Superior temporal gyrus (tissue), 1 donor: ENCODE measurements around the gene PTPRT.

Experiments used
- DNase-seq: peaks from one replicate; pipeline ENCODE4 v3.0.0-alpha.2; 2016; ENCODE audit errors: extremely low spot score

PTPRT gene

GRCh38 chr20:43023836-43024235 lies 165.9 kb downstream of the PTPRT start:
- no peak for DNase-seq

GRCh38 chr20:43022568-43022967 lies 167.1 kb downstream of the PTPRT start:
- DNase-seq: peak; percentile 39

DNA sequence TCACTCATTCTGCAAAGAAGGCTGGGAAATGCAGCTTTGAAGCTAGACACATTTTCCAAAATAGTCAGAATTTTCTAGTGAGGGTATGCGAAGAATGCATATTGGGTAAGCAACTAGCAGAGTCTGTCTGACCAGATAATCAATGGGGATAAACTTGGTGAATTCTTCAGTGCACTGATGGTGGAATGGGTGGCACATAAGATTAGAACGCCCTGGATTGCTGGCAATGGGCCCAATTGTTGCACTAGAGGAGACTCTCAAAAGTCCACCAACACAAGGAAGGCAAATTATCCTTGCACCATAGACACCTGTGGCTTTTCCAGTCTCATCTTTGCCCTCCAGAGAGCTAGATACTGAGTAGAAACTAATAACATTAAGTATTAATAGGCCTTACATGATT lies 167.6 kb downstream of the PTPRT start:
- DNase-seq: no peak

DNA sequence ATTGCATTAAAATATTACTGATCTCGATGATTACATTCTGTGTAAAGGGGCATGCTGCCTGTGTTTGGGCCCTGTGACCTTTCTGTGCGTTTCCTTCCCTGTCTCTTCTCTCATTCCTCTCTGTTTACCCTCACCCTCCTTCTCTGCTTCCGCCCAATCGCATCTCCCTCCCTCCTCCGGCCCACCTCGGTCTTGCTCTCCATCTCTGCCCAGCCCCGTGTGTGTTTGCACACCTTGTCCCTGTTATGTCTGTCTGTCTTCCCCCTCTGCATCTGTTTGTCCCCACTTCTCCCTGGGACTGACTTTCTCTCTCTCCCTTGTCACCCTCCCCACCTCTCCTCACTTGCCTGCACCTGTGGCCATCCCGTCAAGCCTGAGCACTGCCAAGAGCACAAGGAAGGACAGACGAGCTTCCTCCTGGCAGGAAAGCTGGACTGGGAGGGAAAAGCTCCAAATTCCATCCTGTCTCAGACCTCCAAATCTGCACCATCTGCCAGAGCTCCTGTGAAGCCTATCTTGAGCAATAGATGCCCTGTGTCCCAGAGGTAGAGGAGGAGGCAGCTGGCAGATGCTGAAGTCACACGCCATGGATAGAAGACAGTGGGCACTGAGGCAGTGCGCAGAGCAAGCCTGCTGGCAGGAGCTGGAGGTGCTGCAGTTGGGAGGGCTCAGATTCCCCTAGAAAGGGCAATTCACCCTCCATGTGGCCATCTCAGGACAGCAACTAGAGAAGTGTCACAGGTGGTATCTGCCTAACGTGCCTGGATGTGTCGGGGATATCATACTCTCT lies 172.3 kb downstream of the PTPRT start:
- DNase-seq: no peak

- DNase-seq: no peak
Measured at GRCh38 chr20:43016257-43016656, 173.4 kb downstream of the PTPRT start.

- DNase-seq: no peak
Measured at GRCh38 chr20:43015566-43015965, 174.1 kb downstream of the PTPRT start.

- DNase-seq: no peak
Measured at GRCh38 chr20:43014206-43014605, 175.5 kb downstream of the PTPRT start.

DNA sequence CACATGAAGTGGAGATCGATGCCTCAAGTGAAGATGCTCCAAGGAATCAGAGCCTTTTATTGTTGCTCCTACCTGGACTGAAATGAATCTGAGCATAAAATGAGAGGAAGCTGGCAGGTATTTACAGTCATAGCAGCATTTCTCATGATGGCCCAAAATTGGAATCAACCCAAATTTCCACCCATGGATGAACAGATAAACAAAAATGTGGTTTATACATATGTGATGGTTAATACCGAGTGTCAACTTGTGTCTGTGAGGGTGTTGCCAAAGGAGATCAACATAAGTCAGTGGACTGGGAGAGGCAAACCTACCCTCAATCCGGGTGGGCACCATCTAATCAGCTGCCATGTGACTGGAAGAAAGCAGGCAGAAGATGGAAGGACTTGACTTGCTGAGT lies 178.2 kb downstream of the PTPRT start:
- DNase-seq: no peak

DNA sequence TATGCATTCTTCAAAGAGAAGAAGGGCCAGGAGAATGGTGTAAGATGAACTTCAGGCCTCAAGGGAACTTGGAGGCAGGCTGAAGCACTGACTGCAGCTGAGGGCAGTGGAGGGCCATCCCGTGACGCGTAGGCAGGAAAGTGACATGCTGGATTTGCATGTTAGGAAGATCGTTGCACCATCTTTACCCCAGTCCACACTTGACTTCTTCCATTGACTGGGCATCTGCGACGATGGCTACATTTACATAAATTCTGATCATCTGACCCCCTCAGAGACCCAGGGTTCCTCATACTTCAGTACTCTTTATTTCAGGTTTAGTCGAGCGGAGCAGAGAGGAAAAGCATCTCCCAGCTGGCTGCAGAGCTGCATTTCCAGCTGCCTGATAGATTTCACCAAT lies 180.2 kb downstream of the PTPRT start:
- DNase-seq: no peak

DNA sequence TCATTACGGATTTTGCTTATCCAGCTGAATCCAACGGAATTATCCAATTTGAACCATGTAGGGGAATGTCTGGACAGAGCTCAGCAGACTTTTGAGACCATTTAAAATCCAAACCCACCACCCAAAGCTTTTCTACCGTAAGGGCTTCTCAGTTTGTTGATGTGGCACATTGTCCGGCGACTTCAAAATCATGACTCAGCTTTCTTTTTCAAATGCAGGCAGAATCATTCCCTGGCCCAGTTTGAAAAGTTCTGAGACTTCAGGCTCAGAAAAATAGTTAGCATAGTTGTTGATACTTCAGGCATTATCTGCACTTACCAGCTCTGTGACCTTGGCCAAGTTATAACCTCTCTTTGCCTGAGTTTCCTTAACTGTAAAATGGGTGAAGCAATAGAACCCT lies 182.2 kb downstream of the PTPRT start:
- DNase-seq: no peak

DNA sequence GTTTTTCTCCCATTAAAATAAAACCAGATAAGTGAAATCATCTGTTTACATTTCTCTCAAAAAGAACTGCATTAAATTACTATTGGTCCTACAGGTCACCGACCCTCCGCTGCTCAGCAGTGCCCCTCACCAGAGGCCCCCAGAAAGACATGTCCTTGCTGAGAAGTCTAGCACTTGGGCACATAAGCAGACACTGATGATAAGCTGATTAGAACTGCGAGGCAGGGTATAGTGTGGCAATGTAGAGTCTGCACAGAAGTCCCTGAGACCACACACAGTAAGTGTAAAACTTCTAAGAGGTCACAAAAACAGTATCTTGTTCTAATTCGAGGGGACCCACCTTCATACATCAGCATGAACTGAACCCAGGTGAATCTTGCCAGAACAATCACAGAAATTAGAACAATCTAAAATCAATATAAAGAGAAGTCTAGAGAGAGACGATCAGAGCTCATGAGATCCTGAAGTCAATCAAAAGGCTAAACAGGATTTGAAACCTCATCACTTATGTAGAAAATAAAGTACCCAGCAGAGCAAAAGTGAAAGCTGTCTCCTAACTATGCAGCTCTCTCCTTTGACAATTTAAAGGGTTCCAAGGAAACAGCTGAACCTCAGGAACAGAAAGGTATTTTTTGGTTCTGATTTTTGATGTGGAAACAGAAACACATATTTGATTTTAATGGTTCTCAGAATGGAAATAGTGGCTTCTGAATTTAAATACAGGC lies 182.9 kb downstream of the PTPRT start:
- no peak for DNase-seq

DNA sequence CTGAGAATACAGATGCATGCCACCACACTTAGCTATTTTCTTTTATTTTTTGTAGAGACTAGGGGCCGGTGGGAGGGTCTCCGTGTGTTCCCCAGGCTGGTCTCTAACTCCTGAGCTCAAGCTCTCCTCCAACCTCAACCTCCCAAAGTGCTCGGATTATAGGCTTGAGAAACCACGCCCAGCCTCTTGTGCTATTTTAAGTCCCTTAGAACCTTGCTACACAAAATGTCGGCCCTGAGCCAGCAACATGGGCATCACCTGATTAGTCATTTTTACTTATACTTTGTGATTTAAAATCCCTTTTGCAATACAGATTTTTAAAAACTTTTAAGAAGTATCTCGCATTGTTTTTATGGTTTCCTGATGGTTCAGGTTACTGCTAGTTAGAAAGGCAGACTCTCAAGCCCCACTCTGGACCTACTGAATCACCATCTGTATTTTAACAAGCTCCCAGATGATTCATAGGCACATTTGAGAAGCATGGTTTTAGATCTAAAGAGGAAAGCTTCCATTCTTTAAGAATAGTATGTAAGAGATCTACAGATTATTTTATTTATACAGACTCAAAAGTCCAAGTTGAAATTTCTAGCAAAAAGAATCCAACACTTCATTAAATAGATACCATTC lies 186.3 kb downstream of the PTPRT start:
- no peak for DNase-seq

DNA sequence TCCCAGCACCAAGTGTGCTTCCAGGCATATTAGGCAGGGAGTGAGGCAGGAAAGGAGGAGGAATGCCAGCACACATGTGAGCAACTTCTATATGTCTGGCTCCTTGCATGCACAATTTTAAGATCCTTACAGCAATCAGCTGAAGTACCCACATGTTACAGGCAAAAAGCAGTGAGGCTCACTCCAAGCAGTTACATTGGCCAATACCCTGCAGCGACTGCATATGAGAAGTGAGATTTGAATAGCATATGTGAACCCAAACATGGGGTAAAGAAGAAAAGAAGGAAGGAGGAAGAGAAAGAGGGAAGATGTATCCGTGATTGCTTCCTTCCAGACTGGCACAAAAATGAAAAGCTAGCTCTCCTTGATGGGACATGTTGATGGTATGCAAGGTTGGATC lies 193.6 kb downstream of the PTPRT start:
- no peak for DNase-seq

DNA sequence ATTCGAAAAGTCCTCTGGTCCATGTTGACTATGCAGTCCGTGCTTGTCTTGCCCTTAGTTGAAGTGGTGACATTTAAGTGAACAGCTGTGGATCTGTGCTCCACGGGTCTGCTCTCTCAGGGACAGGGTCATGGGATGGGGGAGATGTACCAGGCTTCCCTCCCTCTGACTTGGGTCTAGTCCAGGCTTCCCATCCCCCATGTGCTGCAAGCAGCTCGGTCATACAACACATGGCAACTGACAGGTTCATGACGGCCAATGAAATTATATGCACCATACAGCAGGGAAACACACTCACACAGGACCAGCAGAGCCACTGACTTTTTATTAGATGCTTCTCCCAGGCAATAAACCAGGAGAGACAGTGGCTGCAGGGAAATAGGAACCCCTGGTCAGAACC lies 201.4 kb downstream of the PTPRT start:
- no peak for DNase-seq

DNA sequence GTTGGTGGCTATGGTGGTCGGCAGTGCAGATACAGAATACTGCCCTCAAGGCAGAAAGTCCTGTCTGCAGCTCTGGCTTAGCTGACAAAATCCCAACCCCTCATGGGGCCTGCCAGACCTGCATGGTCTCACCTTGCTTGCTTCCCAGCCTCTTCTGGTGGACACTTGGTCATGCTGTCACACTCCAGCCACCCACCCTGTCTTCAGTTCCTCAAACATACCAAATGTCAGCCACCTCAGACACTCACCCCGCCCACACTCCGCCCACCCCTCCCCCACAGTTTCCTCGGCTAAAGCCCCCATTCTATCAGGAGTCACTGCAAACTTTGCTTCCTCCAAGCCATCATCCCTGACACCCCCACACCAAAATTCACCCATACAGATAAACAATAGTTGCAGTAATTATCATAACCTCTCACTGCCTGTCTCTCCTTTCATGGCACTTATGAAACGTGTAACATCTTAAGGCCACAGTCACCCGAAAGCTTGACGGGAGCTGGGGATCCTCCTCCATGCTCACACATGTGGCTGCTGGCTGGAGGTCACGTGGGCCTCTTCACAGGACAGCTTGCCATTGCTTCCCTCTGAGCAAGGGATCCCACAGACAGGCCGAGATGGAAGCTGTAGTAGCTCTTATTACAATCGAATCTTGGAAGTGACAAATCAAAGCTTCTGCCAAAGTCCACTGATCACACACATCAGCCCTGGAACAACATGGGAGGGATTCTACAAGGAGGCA lies 202.2 kb downstream of the PTPRT start:
- DNase-seq: no peak

- DNase-seq: no peak
Measured at GRCh38 chr20:42986143-42986773, 203.4 kb downstream of the PTPRT start.

- no peak for DNase-seq
Measured at GRCh38 chr20:42985628-42986027, 204.1 kb downstream of the PTPRT start.

GRCh38 chr20:42982218-42982617 lies 207.5 kb downstream of the PTPRT start:
- DNase-seq: no peak

- no peak for DNase-seq
Measured at GRCh38 chr20:42981253-42981652, 208.5 kb downstream of the PTPRT start.

- no peak for DNase-seq
Measured at GRCh38 chr20:42979720-42980119, 210.0 kb downstream of the PTPRT start.

- DNase-seq: no peak
Measured at GRCh38 chr20:42978184-42978974, 211.3 kb downstream of the PTPRT start.
